ENCODE measurements around the gene FUCA1.

Gene FUCA1

GRCh38 chr1:23879809-23880208, 11.7 kb upstream of the FUCA1 start:
- TF ChIP-seq, protein P1, sequence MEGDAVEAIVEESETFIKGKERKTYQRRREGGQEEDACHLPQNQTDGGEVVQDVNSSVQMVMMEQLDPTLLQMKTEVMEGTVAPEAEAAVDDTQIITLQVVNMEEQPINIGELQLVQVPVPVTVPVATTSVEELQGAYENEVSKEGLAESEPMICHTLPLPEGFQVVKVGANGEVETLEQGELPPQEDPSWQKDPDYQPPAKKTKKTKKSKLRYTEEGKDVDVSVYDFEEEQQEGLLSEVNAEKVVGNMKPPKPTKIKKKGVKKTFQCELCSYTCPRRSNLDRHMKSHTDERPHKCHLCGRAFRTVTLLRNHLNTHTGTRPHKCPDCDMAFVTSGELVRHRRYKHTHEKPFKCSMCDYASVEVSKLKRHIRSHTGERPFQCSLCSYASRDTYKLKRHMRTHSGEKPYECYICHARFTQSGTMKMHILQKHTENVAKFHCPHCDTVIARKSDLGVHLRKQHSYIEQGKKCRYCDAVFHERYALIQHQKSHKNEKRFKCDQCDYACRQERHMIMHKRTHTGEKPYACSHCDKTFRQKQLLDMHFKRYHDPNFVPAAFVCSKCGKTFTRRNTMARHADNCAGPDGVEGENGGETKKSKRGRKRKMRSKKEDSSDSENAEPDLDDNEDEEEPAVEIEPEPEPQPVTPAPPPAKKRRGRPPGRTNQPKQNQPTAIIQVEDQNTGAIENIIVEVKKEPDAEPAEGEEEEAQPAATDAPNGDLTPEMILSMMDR (conservative IDR thresholded peaks at IDR 0.05; ENCODE audit: low read depth, low read length), result no peak
- H2AFZ ChIP-seq (ENCODE audit: low read depth), result no peak overlapping the region
- no peaks in the 10 kb centered on the region for H3K4me1 ChIP-seq (ENCODE audit: low read depth, poor library complexity, severe bottlenecking)
- no peak overlapping the region for H3K4me3 ChIP-seq (IDR thresholded peaks at IDR 0.05; ENCODE audit: insufficient read depth, low read depth, low read length)
- no peaks in the 10 kb centered on the region for H3K27me3 ChIP-seq (ENCODE audit: insufficient read depth, low read depth)
- H3K27ac ChIP-seq, result no peak overlapping the region
- H3K9ac ChIP-seq, result no peak overlapping the region
- H3K79me2 ChIP-seq (ENCODE audit: insufficient read depth, low read depth), result no peaks in the 10 kb centered on the region
- no peaks in the 10 kb centered on the region for H3K36me3 ChIP-seq (ENCODE audit: insufficient read depth)
- no peaks in the 10 kb centered on the region for H4K20me1 ChIP-seq (ENCODE audit: insufficient read depth)
- no peak overlapping the region for H3K4me2 ChIP-seq

- H3K36me3 ChIP-seq (ENCODE audit: insufficient read depth), result no peaks in the 10 kb centered on the region
- TF ChIP-seq, protein P1 (conservative IDR thresholded peaks at IDR 0.05; ENCODE audit: low read depth, low read length), result no peak
- H3K4me2 ChIP-seq, result no peak overlapping the region
- no peak overlapping the region for H3K27ac ChIP-seq
- no peak overlapping the region for H3K4me3 ChIP-seq (IDR thresholded peaks at IDR 0.05; ENCODE audit: insufficient read depth, low read depth, low read length)
- H4K20me1 ChIP-seq (ENCODE audit: insufficient read depth), result no peaks in the 10 kb centered on the region
- H3K79me2 ChIP-seq (ENCODE audit: insufficient read depth, low read depth), result no peaks in the 10 kb centered on the region
- no peak overlapping the region for H2AFZ ChIP-seq (ENCODE audit: low read depth)
- no peak overlapping the region for H3K9ac ChIP-seq
- H3K4me1 ChIP-seq (ENCODE audit: low read depth, poor library complexity, severe bottlenecking), result no peaks in the 10 kb centered on the region
- no peaks in the 10 kb centered on the region for H3K27me3 ChIP-seq (ENCODE audit: insufficient read depth, low read depth)
Measured at GRCh38 chr1:23878668-23879067, 10.6 kb upstream of the FUCA1 start.

DNA sequence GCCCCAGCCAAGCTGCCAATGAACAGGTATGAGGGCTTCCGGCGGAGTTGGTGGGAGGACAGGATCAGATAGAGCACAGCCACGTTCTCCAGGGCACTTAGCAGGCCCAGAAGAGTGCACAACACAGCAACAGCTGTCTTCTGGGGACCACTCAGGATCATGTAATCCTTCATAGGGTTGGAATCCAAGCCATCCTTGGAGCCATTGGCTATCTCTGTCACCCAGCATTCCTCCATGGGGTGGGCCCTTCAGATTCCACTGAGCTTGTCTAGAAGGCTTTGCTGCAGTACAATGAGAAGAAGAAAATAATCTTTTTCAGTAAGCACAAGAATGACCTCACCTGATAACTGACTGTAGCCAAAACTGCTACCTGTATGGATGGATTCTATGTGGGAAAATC, 7.3 kb upstream of the FUCA1 start:
- no peaks in the 10 kb centered on the region for H3K4me1 ChIP-seq (ENCODE audit: low read depth, poor library complexity, severe bottlenecking)
- no peaks in the 10 kb centered on the region for H3K27me3 ChIP-seq (ENCODE audit: insufficient read depth, low read depth)
- TF ChIP-seq, protein P1 (conservative IDR thresholded peaks at IDR 0.05; ENCODE audit: low read depth, low read length), result no peak
- H3K27ac ChIP-seq, result no peak overlapping the region
- H2AFZ ChIP-seq (ENCODE audit: low read depth), result no peak overlapping the region
- H3K9ac ChIP-seq, result no peak overlapping the region
- no peak overlapping the region for H3K4me3 ChIP-seq (IDR thresholded peaks at IDR 0.05; ENCODE audit: insufficient read depth, low read depth, low read length)
- no peak overlapping the region for H3K4me2 ChIP-seq
- no peaks in the 10 kb centered on the region for H3K79me2 ChIP-seq (ENCODE audit: insufficient read depth, low read depth)
- H4K20me1 ChIP-seq (ENCODE audit: insufficient read depth), result no peaks in the 10 kb centered on the region
- no peaks in the 10 kb centered on the region for H3K36me3 ChIP-seq (ENCODE audit: insufficient read depth)

- H3K36me3 ChIP-seq (ENCODE audit: insufficient read depth), result no peaks in the 10 kb centered on the region
- TF ChIP-seq, protein P1 (conservative IDR thresholded peaks at IDR 0.05; ENCODE audit: low read depth, low read length), result no peak
- H2AFZ ChIP-seq (ENCODE audit: low read depth), result no peak overlapping the region
- H4K20me1 ChIP-seq (ENCODE audit: insufficient read depth), result no peaks in the 10 kb centered on the region
- no peaks in the 10 kb centered on the region for H3K27me3 ChIP-seq (ENCODE audit: insufficient read depth, low read depth)
- H3K27ac ChIP-seq, result no peak overlapping the region
- H3K4me3 ChIP-seq (IDR thresholded peaks at IDR 0.05; ENCODE audit: insufficient read depth, low read depth, low read length), result no peak overlapping the region
- no peaks in the 10 kb centered on the region for H3K79me2 ChIP-seq (ENCODE audit: insufficient read depth, low read depth)
- H3K4me1 ChIP-seq (ENCODE audit: low read depth, poor library complexity, severe bottlenecking), result peaks cover 6% of the 10 kb centered on the region
- H3K4me2 ChIP-seq, result no peak overlapping the region
- no peak overlapping the region for H3K9ac ChIP-seq
Measured at GRCh38 chr1:23872421-23872820, 4.3 kb upstream of the FUCA1 start.

Data from KMS-11 (cell line).